Stomach (tissue), 9 donors: ENCODE measurements around the gene GPBAR1. TPM values are rescaled to one million over a fixed set of nuclear protein-coding genes. Genes with fewer than 3 reads are reported as not detected.
A peak's percentile ranks its signal among the peaks of the same experiment; 100 is the strongest.

ENCODE experiments used
- DNase-seq, 2 donors: peaks; one replicate each; pipeline versions ENCODE4 v3.0.0 to v3.0.0-alpha.2; 2013 to 2019
- H3K27ac ChIP-seq, 5 donors: fragments of 200-600 bp in 4 of 5; sonication (generic) in 4 of 5; one replicate each; pipeline ENCODE4 v1.5.1; 2013 to 2019; ENCODE audit warnings: mild to moderate bottlenecking in 1 of 5, moderate library complexity in 1 of 5
- H3K27me3 ChIP-seq, 3 donors: fragments of 200-600 bp; sonication (generic); one replicate each; pipeline ENCODE4 v1.5.1; 2017 to 2019; ENCODE audit warnings: mixed run types in 1 of 3
- H3K36me3 ChIP-seq, 4 donors: fragments of 200-600 bp; sonication (generic); 1 replicate in 3 of 4; 2 replicates in 1 of 4; pipeline ENCODE4 v1.5.1; 2016 to 2019
- H3K4me1 ChIP-seq, 4 donors: fragments of 200-600 bp; sonication (generic); one replicate each; pipeline ENCODE4 v1.5.1; 2016 to 2019
- H3K4me3 ChIP-seq, 4 donors: fragments of 200-600 bp; sonication (generic) in 3 of 4; one replicate each; pipeline ENCODE4 v1.5.1; 2016 to 2019; ENCODE audit warnings: mild to moderate bottlenecking in 1 of 4
- H3K9me3 ChIP-seq, 4 donors: fragments of 200-600 bp; sonication (generic); one replicate each; pipeline ENCODE4 v1.5.1; 2016 to 2019
- EP300 ChIP-seq: sonication (generic); formaldehyde crosslinking; IDR thresholded peaks from one replicate; pipeline ENCODE4 v1.6.1; 2017; ENCODE audit warnings: antibody characterized with exemption
- POLR2A ChIP-seq, 4 donors: fragments of 450-650 bp; IDR thresholded peaks; one replicate each; pipeline ENCODE4 v1.6.1; 2016; ENCODE audit warnings: antibody characterized with exemption in 4 of 4, control low read depth in 2 of 4, mild to moderate bottlenecking in 1 of 4, moderate library complexity in 1 of 4
- POLR2AphosphoS5 ChIP-seq, 3 donors: sonication (generic); formaldehyde crosslinking; IDR thresholded peaks; one replicate each; pipeline ENCODE4 v1.6.1; 2016; ENCODE audit warnings: antibody characterized with exemption in 3 of 3
- WGBS, 5 donors: extraction: QIAGEN DNeasy Blood & Tissue Kit in 3 of 5; methylation state at CpG; one replicate each; pipeline versions ENCODE4 v1.1.5 to v1.1.7; 2013 to 2018; 5-methylcytosine and 5-hydroxymethylcytosine counted together
- intact Hi-C: fragments of 100-400 bp; cut with DNase I; formaldehyde crosslinking; loops from one replicate; pipeline ENCODE4 v1.15.1; 2023; ENCODE audit warnings: low total_unique reads
- polyA plus RNA-seq, 3 donors: library from polyadenylated mRNA; stranded (reverse); fragments of 200-250 nt; gene quantifications; one replicate each; pipeline ENCODE4 v1.2.3, GENCODE V29; 2013
- total RNA-seq, 5 donors: library from RNA; depleted of rRNA; stranded (reverse); fragments of >200 nt; gene quantifications; one replicate each; pipeline versions ENCODE4 v1.1.0 to v1.2.3, GENCODE V29; 2014 to 2016
- TF ChIP-seq, protein P1 (sequence below), 7 experiments: fragments of 450-650 bp in 4 of 7; fragments of 200-600 bp in 3 of 7; sonication (generic) in 3 of 7; IDR thresholded peaks; one replicate each; pipeline ENCODE4 v1.5.1; 2016 to 2019; ENCODE audit warnings: antibody characterized with exemption in 7 of 7, control low read depth in 2 of 7, mild to moderate bottlenecking in 1 of 7
- donor health status: healthy with polysubstance abuse.
- donor health status: Bipolar disorder and iron deficiency.
- donor health status: healthy.

GPBAR1 gene
- total and polyA plus RNA-seq, 8 donors: 0.45 to 4.8 (median 2.2) TPM

DNA sequence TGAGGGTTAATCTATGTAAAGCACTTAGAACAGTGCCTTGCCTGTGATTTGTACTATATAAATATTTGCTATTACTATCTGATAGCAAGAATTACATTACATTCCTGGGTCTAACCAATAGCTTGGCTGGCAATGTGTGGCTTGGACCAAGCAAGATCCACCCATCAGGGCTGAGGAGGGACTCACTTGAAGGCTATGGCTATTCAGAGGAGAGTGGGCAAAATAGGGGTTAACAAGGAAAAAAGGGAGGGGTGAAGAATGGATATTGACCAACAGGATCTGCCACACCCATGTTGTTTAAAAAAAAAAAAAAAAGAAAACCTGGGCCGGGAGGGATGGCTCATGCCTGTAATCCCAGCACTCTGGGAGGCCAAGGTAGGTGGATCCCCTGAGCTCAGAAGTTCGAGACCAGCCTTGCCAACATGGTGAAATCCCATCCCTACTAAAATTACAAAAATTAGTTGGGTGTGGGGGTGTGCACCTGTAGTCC lies 51.5 kb downstream of the GPBAR1 start:
- intact Hi-C loops: no loop called here
- H3K4me3 ChIP-seq: no peak overlapping the region
- H3K4me1 ChIP-seq: peaks cover 7 to 36% (median 23%) of the 10 kb centered on the region in 4 donors
- peak overlapping the region; percentile 75 to 88 (median 85) for H3K27ac ChIP-seq
- TF ChIP-seq, protein P1, sequence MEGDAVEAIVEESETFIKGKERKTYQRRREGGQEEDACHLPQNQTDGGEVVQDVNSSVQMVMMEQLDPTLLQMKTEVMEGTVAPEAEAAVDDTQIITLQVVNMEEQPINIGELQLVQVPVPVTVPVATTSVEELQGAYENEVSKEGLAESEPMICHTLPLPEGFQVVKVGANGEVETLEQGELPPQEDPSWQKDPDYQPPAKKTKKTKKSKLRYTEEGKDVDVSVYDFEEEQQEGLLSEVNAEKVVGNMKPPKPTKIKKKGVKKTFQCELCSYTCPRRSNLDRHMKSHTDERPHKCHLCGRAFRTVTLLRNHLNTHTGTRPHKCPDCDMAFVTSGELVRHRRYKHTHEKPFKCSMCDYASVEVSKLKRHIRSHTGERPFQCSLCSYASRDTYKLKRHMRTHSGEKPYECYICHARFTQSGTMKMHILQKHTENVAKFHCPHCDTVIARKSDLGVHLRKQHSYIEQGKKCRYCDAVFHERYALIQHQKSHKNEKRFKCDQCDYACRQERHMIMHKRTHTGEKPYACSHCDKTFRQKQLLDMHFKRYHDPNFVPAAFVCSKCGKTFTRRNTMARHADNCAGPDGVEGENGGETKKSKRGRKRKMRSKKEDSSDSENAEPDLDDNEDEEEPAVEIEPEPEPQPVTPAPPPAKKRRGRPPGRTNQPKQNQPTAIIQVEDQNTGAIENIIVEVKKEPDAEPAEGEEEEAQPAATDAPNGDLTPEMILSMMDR (IDR thresholded peaks at IDR 0.05): no peak
- TF ChIP-seq POLR2A (IDR thresholded peaks at IDR 0.05): no peak
- peak in 2 of 3 donors; percentile 73 to 82 for TF ChIP-seq POLR2AphosphoS5 (IDR thresholded peaks at IDR 0.05)
- TF ChIP-seq EP300: no peak
- peak; percentile 79 to 90 for DNase-seq
- H3K36me3 ChIP-seq: no peaks in the 10 kb centered on the region
- WGBS, 5 donors: 16 to 52% (median 29%) methylated on average over 2 of the region's 2 CpGs
- no peaks in the 10 kb centered on the region for H3K9me3 ChIP-seq
- no peaks in the 10 kb centered on the region for H3K27me3 ChIP-seq

DNA sequence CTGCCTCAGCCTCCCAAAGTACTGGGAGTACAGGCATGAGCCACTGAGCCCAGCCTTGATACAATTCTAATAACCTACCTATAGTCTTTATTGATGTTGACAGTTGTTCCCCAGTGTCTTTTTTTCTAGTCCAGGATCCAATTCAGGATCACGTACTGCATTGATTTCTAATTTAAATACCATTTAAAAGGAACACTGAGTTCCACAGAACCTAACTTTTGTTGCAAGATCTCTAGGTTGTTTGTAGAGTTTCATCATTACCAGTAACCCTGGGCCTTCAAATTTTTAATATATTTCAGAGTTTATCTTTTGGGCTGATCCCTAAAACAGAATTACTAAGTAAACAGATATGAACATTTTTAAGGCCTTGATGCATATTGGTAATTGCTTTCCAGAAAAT lies 52.5 kb downstream of the GPBAR1 start:
- H3K27me3 ChIP-seq: no peaks in the 10 kb centered on the region
- TF ChIP-seq EP300: no peak
- no peak for TF ChIP-seq POLR2A (IDR thresholded peaks at IDR 0.05)
- TF ChIP-seq, protein P1 (IDR thresholded peaks at IDR 0.05): no peak
- no peak for TF ChIP-seq POLR2AphosphoS5 (IDR thresholded peaks at IDR 0.05)
- H3K4me3 ChIP-seq: no peak overlapping the region
- H3K9me3 ChIP-seq: no peaks in the 10 kb centered on the region
- WGBS, 5 donors: 45 to 74% (median 61%) methylated on average over 1 of the region's 1 CpG
- peaks cover 7 to 36% (median 22%) of the 10 kb centered on the region in 4 donors for H3K4me1 ChIP-seq
- no peak for DNase-seq
- peak overlapping the region; percentile 38 to 88 (median 69) for H3K27ac ChIP-seq
- no peaks in the 10 kb centered on the region for H3K36me3 ChIP-seq
- intact Hi-C loops: no loop called here

Other genes starting within 250 kb of the GPBAR1 start
- gene RUFY4, start 191.8 kb upstream of the GPBAR1 start, total RNA-seq: not detected
- gene RUFY4, start 191.8 kb upstream of the GPBAR1 start, polyA plus RNA-seq: under 1 TPM in 2 of 3 donors, not detected in 1; 0.12 to 0.43 TPM
- 1 to 10 TPM in 1 of 5 donors, under 1 TPM in 1, not detected in 3; 0.37 to 1.2 TPM for gene CXCR2, start 135.0 kb upstream of the GPBAR1 start, total RNA-seq
- 1 to 10 TPM; 1.2 to 2.3 (median 2.1) TPM for gene CXCR2, start 135.0 kb upstream of the GPBAR1 start, polyA plus RNA-seq
- under 1 TPM in 3 of 5 donors, not detected in 2; 0.37 to 0.87 (median 0.45) TPM for gene CXCR1, start 94.1 kb upstream of the GPBAR1 start, total RNA-seq
- gene CXCR1, start 94.1 kb upstream of the GPBAR1 start, polyA plus RNA-seq: under 1 TPM; 0.03 to 0.62 (median 0.61) TPM
- 100 to 1,000 TPM in 4 of 5 donors, 10 to 100 TPM in 1; 92.1 to 456 (median 234) TPM for gene ARPC2, start 43.8 kb upstream of the GPBAR1 start, total RNA-seq
- 100 to 1,000 TPM; 188 to 384 (median 278) TPM for gene ARPC2, start 43.8 kb upstream of the GPBAR1 start, polyA plus RNA-seq
- 100 to 1,000 TPM in 4 of 5 donors, 10 to 100 TPM in 1; 82.6 to 218 (median 173) TPM for gene AAMP, start 9.1 kb downstream of the GPBAR1 start, total RNA-seq
- 100 to 1,000 TPM in 1 of 3 donors, 10 to 100 TPM in 2; 85.9 to 183 (median 88.9) TPM for gene AAMP, start 9.1 kb downstream of the GPBAR1 start, polyA plus RNA-seq
- 100 to 1,000 TPM in 2 of 5 donors, 10 to 100 TPM in 3; 35.1 to 121 (median 76.9) TPM for gene PNKD, start 9.5 kb downstream of the GPBAR1 start, total RNA-seq
- 100 to 1,000 TPM; 114 to 116 (median 114) TPM for gene PNKD, start 9.5 kb downstream of the GPBAR1 start, polyA plus RNA-seq
- 100 to 1,000 TPM; 103 to 318 (median 223) TPM for gene TMBIM1, start 31.5 kb downstream of the GPBAR1 start, total RNA-seq
- gene TMBIM1, start 31.5 kb downstream of the GPBAR1 start, polyA plus RNA-seq: 100 to 1,000 TPM in 1 of 3 donors, 10 to 100 TPM in 2; 94.6 to 119 (median 97.9) TPM
- gene CATIP, start 95.8 kb downstream of the GPBAR1 start, total RNA-seq: not detected
- gene CATIP, start 95.8 kb downstream of the GPBAR1 start, polyA plus RNA-seq: under 1 TPM; 0.18 to 0.62 (median 0.31) TPM
- 10 to 100 TPM in 3 of 5 donors, 1 to 10 TPM in 1, not detected in 1; 8.9 to 20.4 (median 16.9) TPM for gene SLC11A1, start 121.3 kb downstream of the GPBAR1 start, total RNA-seq
- gene SLC11A1, start 121.3 kb downstream of the GPBAR1 start, polyA plus RNA-seq: 1 to 10 TPM; 4.2 to 4.7 (median 4.5) TPM
- gene CTDSP1, start 138.9 kb downstream of the GPBAR1 start, total RNA-seq: 100 to 1,000 TPM in 3 of 5 donors, 10 to 100 TPM in 2; 43.3 to 188 (median 128) TPM
- gene CTDSP1, start 138.9 kb downstream of the GPBAR1 start, polyA plus RNA-seq: 100 to 1,000 TPM in 2 of 3 donors, 10 to 100 TPM in 1; 99.8 to 117 (median 100) TPM
- 100 to 1,000 TPM in 1 of 5 donors, 10 to 100 TPM in 2, under 1 TPM in 1, not detected in 1; 0.43 to 120 (median 12.7) TPM for gene VIL1, start 158.1 kb downstream of the GPBAR1 start, total RNA-seq
- 1 to 10 TPM in 2 of 3 donors, under 1 TPM in 1; 0.38 to 1.8 (median 1.1) TPM for gene VIL1, start 158.1 kb downstream of the GPBAR1 start, polyA plus RNA-seq